Measurements from ENCODE around the gene MRPS2. TPM values are rescaled to one million over a fixed set of nuclear protein-coding genes. Genes with fewer than 3 reads are reported as not detected.
A peak's percentile ranks its signal among the peaks of the same experiment; 100 is the strongest.

The MRPS2 gene
- total RNA-seq, 1 donor from 2014 or later = 70.8 TPM

GRCh38 chr9:135498381-135499126, 1.9 kb upstream of the MRPS2 start:
- no peaks in the 10 kb centered on the region for H3K9me3 Mint-ChIP-seq
- peak overlapping the region; percentile 92 for H3K4me3 Mint-ChIP-seq
- peaks cover 7% of the 10 kb centered on the region for H3K36me3 Mint-ChIP-seq (ENCODE audit: low read depth)
- H3K27me3 Mint-ChIP-seq (ENCODE audit: insufficient read depth) = peaks cover 9% of the 10 kb centered on the region
- intact Hi-C loops (cut with micrococcal nuclease) = no loop called here
- peaks cover 18% of the 10 kb centered on the region for H3K4me1 Mint-ChIP-seq (ENCODE audit: low read depth)
- no peak overlapping the region for H3K27ac Mint-ChIP-seq
- no peak for DNase-seq (ENCODE audit: low spot score)

- Mint-ChIP-seq H3K4me3 (peak overlapping the region; percentile 92), H3K27me3 (ENCODE audit: insufficient read depth) (peaks cover 9% of the 10 kb centered on the region), H3K4me1 (ENCODE audit: low read depth) (peaks cover 18% of the 10 kb centered on the region), H3K27ac (no peak overlapping the region), H3K36me3 (ENCODE audit: low read depth) (peaks cover 10% of the 10 kb centered on the region), H3K9me3 (no peaks in the 10 kb centered on the region)
- peak; percentile 84 for DNase-seq (ENCODE audit: low spot score)
- intact Hi-C loops (cut with micrococcal nuclease) = loop anchor here (5.0 to 10.0 kb wide), 2 partner anchors 32 to 615 kb away; partner anchors contain the start of gene TMEM250
Measured at GRCh38 chr9:135499326-135500070, 984 bp upstream of the MRPS2 start.

- Mint-ChIP-seq H3K36me3 (ENCODE audit: low read depth) (peaks cover 14% of the 10 kb centered on the region), H3K27ac (no peak overlapping the region), H3K27me3 (ENCODE audit: insufficient read depth) (peaks cover 8% of the 10 kb centered on the region), H3K9me3 (no peaks in the 10 kb centered on the region), H3K4me3 (peak overlapping the region; percentile 92), H3K4me1 (ENCODE audit: low read depth) (peaks cover 18% of the 10 kb centered on the region)
- DNase-seq (ENCODE audit: low spot score) = no peak
- intact Hi-C loops (cut with micrococcal nuclease) = loop anchor here (5.0 to 10.0 kb wide), 2 partner anchors 33 to 615 kb away; partner anchors contain the start of gene TMEM250
Measured at GRCh38 chr9:135500071-135500524, 384 bp upstream of the MRPS2 start.

- peaks cover 16% of the 10 kb centered on the region for H3K36me3 Mint-ChIP-seq (ENCODE audit: low read depth)
- H3K9me3 Mint-ChIP-seq = no peaks in the 10 kb centered on the region
- H3K27me3 Mint-ChIP-seq (ENCODE audit: insufficient read depth) = peaks cover 6% of the 10 kb centered on the region
- DNase-seq (ENCODE audit: low spot score) = peak; percentile 39
- H3K4me3 Mint-ChIP-seq = peak overlapping the region; percentile 92
- peaks cover 18% of the 10 kb centered on the region for H3K4me1 Mint-ChIP-seq (ENCODE audit: low read depth)
- intact Hi-C loops (cut with micrococcal nuclease) = loop anchor here (1.0 to 10.0 kb wide), 3 partner anchors 10 to 613 kb away; partner anchors contain the start of gene TMEM250
- peak overlapping the region; percentile 40 for H3K27ac Mint-ChIP-seq
Measured at GRCh38 chr9:135501261-135502167, 1.0 kb downstream of the MRPS2 start.

GRCh38 chr9:135502168-135502872, 1.8 kb downstream of the MRPS2 start:
- DNase-seq (ENCODE audit: low spot score) = no peak
- H3K27ac Mint-ChIP-seq = peak overlapping the region; percentile 40
- intact Hi-C loops (cut with micrococcal nuclease) = loop anchor here (5.0 to 10.0 kb wide), 2 partner anchors 35 to 612 kb away; partner anchors contain the start of gene TMEM250
- H3K27me3 Mint-ChIP-seq (ENCODE audit: insufficient read depth) = peaks cover 6% of the 10 kb centered on the region
- H3K4me1 Mint-ChIP-seq (ENCODE audit: low read depth) = peaks cover 18% of the 10 kb centered on the region
- peaks cover 16% of the 10 kb centered on the region for H3K36me3 Mint-ChIP-seq (ENCODE audit: low read depth)
- peak overlapping the region; percentile 92 for H3K4me3 Mint-ChIP-seq
- no peaks in the 10 kb centered on the region for H3K9me3 Mint-ChIP-seq

- H3K27me3 Mint-ChIP-seq (ENCODE audit: insufficient read depth) = peaks cover 3% of the 10 kb centered on the region
- H3K27ac Mint-ChIP-seq = no peak overlapping the region
- H3K36me3 Mint-ChIP-seq (ENCODE audit: low read depth) = peaks cover 16% of the 10 kb centered on the region
- H3K4me1 Mint-ChIP-seq (ENCODE audit: low read depth) = peaks cover 18% of the 10 kb centered on the region
- intact Hi-C loops (cut with micrococcal nuclease) = loop anchor here (5.0 to 10.0 kb wide), 2 partner anchors 36 to 612 kb away; partner anchors contain the start of gene TMEM250
- H3K4me3 Mint-ChIP-seq = peak overlapping the region; percentile 92
- no peak for DNase-seq (ENCODE audit: low spot score)
- no peaks in the 10 kb centered on the region for H3K9me3 Mint-ChIP-seq
Measured at GRCh38 chr9:135502873-135503321, 2.4 kb downstream of the MRPS2 start.

- peaks cover 16% of the 10 kb centered on the region for H3K36me3 Mint-ChIP-seq (ENCODE audit: low read depth)
- no peaks in the 10 kb centered on the region for H3K9me3 Mint-ChIP-seq
- peak overlapping the region; percentile 23 for H3K27ac Mint-ChIP-seq
- intact Hi-C loops (cut with micrococcal nuclease) = loop anchor here (5.0 to 10.0 kb wide), 2 partner anchors 36 to 611 kb away; partner anchors contain the start of gene TMEM250
- no peak for DNase-seq (ENCODE audit: low spot score)
- no peaks in the 10 kb centered on the region for H3K27me3 Mint-ChIP-seq (ENCODE audit: insufficient read depth)
- peaks cover 18% of the 10 kb centered on the region for H3K4me1 Mint-ChIP-seq (ENCODE audit: low read depth)
- peak overlapping the region; percentile 92 for H3K4me3 Mint-ChIP-seq
Measured at GRCh38 chr9:135503371-135504261, 3.1 kb downstream of the MRPS2 start.

- peaks cover 16% of the 10 kb centered on the region for H3K36me3 Mint-ChIP-seq (ENCODE audit: low read depth)
- H3K27ac Mint-ChIP-seq = no peak overlapping the region
- H3K4me1 Mint-ChIP-seq (ENCODE audit: low read depth) = peaks cover 13% of the 10 kb centered on the region
- H3K4me3 Mint-ChIP-seq = no peak overlapping the region
- no peaks in the 10 kb centered on the region for H3K27me3 Mint-ChIP-seq (ENCODE audit: insufficient read depth)
- H3K9me3 Mint-ChIP-seq = peaks cover 6% of the 10 kb centered on the region
- DNase-seq (ENCODE audit: low spot score) = peak; percentile 28
- intact Hi-C loops (cut with micrococcal nuclease) = loop anchor here (5.0 to 10.0 kb wide), 2 partner anchors 37 to 610 kb away; partner anchors contain the start of gene TMEM250
Measured at GRCh38 chr9:135504262-135505243, 4.1 kb downstream of the MRPS2 start.

- DNase-seq (ENCODE audit: low spot score) = no peak
- Mint-ChIP-seq H3K4me1 (ENCODE audit: low read depth) (peaks cover 13% of the 10 kb centered on the region), H3K27me3 (ENCODE audit: insufficient read depth) (no peaks in the 10 kb centered on the region), H3K27ac (no peak overlapping the region), H3K4me3 (no peak overlapping the region), H3K36me3 (ENCODE audit: low read depth) (peaks cover 16% of the 10 kb centered on the region), H3K9me3 (peaks cover 6% of the 10 kb centered on the region)
- intact Hi-C loops (cut with micrococcal nuclease) = loop anchor here (10.0 kb wide), 1 partner anchor 609 kb away; the partner anchor contains the start of gene TMEM250
Measured at GRCh38 chr9:135505406-135506187, 5.1 kb downstream of the MRPS2 start.
